Panc1 (cell line): ENCODE results near the gene TCEAL1. TPM values are rescaled to one million over a fixed set of nuclear protein-coding genes. Genes with fewer than 3 reads are reported as not detected.

ENCODE experiments used
- ATAC-seq: fragments of 200-7000 bp; cut with Tn5 transposase; 2 replicates; pipeline ENCODE4 v1.9.1; 2020; ENCODE audit warnings: mild to moderate bottlenecking, moderate library complexity
- BruUV-seq: library from RNA; stranded (reverse); fragments of 400-500 nt; replicated peaks from 2 replicates; lab custom pipeline; 2021; lab: Mats Ljungman, UMichigan
- CTCF ChIA-PET: fragments of 300-600 bp; sonication (Branson Sonifier 250); formaldehyde crosslinking; loops from one replicate; lab custom pipeline; 2022; ENCODE audit warnings: antibody characterized with exemption; lab: Charles Lee
- POLR2A ChIA-PET: fragments of 300-600 bp; sonication (Branson Sonifier 250); formaldehyde crosslinking; loops from one replicate; lab custom pipeline; 2022; ENCODE audit warnings: antibody characterized with exemption; lab: Charles Lee
- DNase-seq: peaks from one replicate; pipeline ENCODE4 v3.0.0-alpha.2; 2010; ENCODE audit warnings: low read depth, low spot score
- H3K27ac ChIP-seq: 2 replicates; pipeline ENCODE4 v1.5.1; 2011; ENCODE audit warnings: mild to moderate bottlenecking, low read length, inconsistent platforms
- H3K27me3 ChIP-seq: fragments of 200-500 bp; sonication (Bioruptor generic); 2 replicates; pipeline ENCODE4 v1.6.0; 2014; ENCODE audit warnings: low read length, inconsistent platforms; ENCODE audit not compliant: control insufficient read depth, insufficient read depth
- H3K36me3 ChIP-seq: fragments of 200-500 bp; sonication (Bioruptor generic); 2 replicates; pipeline ENCODE4 v1.5.1; 2014; ENCODE audit warnings: inconsistent platforms, mild to moderate bottlenecking, low read length, moderate library complexity; ENCODE audit not compliant: control insufficient read depth, insufficient read depth
- H3K4me1 ChIP-seq: 2 replicates; pipeline ENCODE4 v1.5.1; 2011; ENCODE audit warnings: inconsistent platforms, mild to moderate bottlenecking, low read length, moderate library complexity; ENCODE audit not compliant: control insufficient read depth, insufficient read depth
- H3K4me3 ChIP-seq, 2 experiments: 2 replicates each; pipeline ENCODE4 v1.5.1; 2011 to 2012; ENCODE audit warnings: low read depth in 2 of 2, low read length in 2 of 2, mild to moderate bottlenecking in 2 of 2, inconsistent platforms in 1 of 2, moderate library complexity in 1 of 2
- H3K9me3 ChIP-seq: fragments of 200-500 bp; sonication (Bioruptor generic); 2 replicates; pipeline ENCODE4 v1.5.1; 2014; ENCODE audit warnings: low read depth, mild to moderate bottlenecking, inconsistent platforms, low read length, moderate library complexity; ENCODE audit not compliant: control insufficient read depth, insufficient read depth
- CTCF ChIP-seq: fragments of 450-650 bp; IDR thresholded peaks from 2 replicates; pipeline ENCODE4 v1.5.1; 2017; ENCODE audit warnings: mild to moderate bottlenecking
- POLR2AphosphoS5 ChIP-seq: IDR thresholded peaks from 2 replicates; pipeline ENCODE4 v1.6.1; 2012; ENCODE audit warnings: mild to moderate bottlenecking, low read depth, low read length, moderate library complexity
- SIN3A ChIP-seq: IDR thresholded peaks from 2 replicates; pipeline ENCODE4 v1.6.1; 2012; ENCODE audit warnings: low read depth, mild to moderate bottlenecking, low read length, moderate library complexity, borderline replicate concordance; ENCODE audit not compliant: insufficient read depth
- TCF7L2 ChIP-seq: IDR thresholded peaks from 2 replicates; pipeline ENCODE4 v1.6.1; 2011; ENCODE audit warnings: mild to moderate bottlenecking, low read depth, low read length, inconsistent platforms
- in situ Hi-C: cut with HindIII; loops from 2 replicates; pipeline ENCODE4 v1.10.0; 2016; ENCODE audit warnings: low sequenced_read_pairs, low pct_unique_long_range_greater_than_20kb
- intact Hi-C: fragments of 100-400 bp; cut with micrococcal nuclease; formaldehyde crosslinking; loops from one replicate; pipeline ENCODE4 v1.10.0; 2022; ENCODE audit not compliant: unreplicated experiment
- total RNA-seq: library from RNA; stranded (reverse); gene quantifications from one replicate; pipeline ENCODE4 v1.2.1, GENCODE V29; 2021; ENCODE audit not compliant: unreplicated experiment
- TF ChIP-seq, protein P1 (sequence below), 2 experiments: IDR thresholded peaks; 2 replicates each; pipeline ENCODE4 v1.6.1; 2011 to 2012; ENCODE audit warnings: low read depth in 2 of 2, control low read depth in 1 of 2, low read length in 1 of 2, mild to moderate bottlenecking in 1 of 2, moderate library complexity in 1 of 2; ENCODE audit not compliant: insufficient read depth in 1 of 2

The TCEAL1 gene
- total RNA-seq, 1 experiment from 2014 or later = 31.7 TPM

GRCh38 chrX:103626855-103627254 is 1.9 kb upstream of the TCEAL1 start:
- intact Hi-C loops (no loop called here), in situ Hi-C loops (no loop called here)
- no peak overlapping the region for H3K4me3 ChIP-seq
- TF ChIP-seq, protein P1, sequence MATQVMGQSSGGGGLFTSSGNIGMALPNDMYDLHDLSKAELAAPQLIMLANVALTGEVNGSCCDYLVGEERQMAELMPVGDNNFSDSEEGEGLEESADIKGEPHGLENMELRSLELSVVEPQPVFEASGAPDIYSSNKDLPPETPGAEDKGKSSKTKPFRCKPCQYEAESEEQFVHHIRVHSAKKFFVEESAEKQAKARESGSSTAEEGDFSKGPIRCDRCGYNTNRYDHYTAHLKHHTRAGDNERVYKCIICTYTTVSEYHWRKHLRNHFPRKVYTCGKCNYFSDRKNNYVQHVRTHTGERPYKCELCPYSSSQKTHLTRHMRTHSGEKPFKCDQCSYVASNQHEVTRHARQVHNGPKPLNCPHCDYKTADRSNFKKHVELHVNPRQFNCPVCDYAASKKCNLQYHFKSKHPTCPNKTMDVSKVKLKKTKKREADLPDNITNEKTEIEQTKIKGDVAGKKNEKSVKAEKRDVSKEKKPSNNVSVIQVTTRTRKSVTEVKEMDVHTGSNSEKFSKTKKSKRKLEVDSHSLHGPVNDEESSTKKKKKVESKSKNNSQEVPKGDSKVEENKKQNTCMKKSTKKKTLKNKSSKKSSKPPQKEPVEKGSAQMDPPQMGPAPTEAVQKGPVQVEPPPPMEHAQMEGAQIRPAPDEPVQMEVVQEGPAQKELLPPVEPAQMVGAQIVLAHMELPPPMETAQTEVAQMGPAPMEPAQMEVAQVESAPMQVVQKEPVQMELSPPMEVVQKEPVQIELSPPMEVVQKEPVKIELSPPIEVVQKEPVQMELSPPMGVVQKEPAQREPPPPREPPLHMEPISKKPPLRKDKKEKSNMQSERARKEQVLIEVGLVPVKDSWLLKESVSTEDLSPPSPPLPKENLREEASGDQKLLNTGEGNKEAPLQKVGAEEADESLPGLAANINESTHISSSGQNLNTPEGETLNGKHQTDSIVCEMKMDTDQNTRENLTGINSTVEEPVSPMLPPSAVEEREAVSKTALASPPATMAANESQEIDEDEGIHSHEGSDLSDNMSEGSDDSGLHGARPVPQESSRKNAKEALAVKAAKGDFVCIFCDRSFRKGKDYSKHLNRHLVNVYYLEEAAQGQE (IDR thresholded peaks at IDR 0.05; ENCODE audit: insufficient read depth in 1 of 2, low read depth in 2 of 2, low read length in 1 of 2) = no peak
- TF ChIP-seq POLR2AphosphoS5 (no peak), TCF7L2 (no peak), SIN3A (no peak), CTCF (no peak)
- H3K4me1 ChIP-seq = peaks cover 16% of the 10 kb centered on the region; the same call in 1 of the 2 replicates
- H3K27me3 ChIP-seq = no peaks in the 10 kb centered on the region
- no peak overlapping the region; the same call in 1 of the 2 replicates for H3K27ac ChIP-seq
- H3K9me3 ChIP-seq = no peaks in the 10 kb centered on the region
- ATAC-seq (no peak), DNase-seq (no peak)
- ChIA-PET CTCF (no interaction called here), POLR2A (no interaction called here)
- no peaks in the 10 kb centered on the region for H3K36me3 ChIP-seq
- BruUV-seq = no TSS peak

GRCh38 chrX:103629318-103630170 is 769 bp downstream of the TCEAL1 start:
- TF ChIP-seq TCF7L2 (no peak), SIN3A (peak; percentile 77; the same call in 1 of the 2 replicates), CTCF (peak; percentile 90)
- TF ChIP-seq, protein P1 (IDR thresholded peaks at IDR 0.05; ENCODE audit: insufficient read depth in 1 of 2, low read depth in 2 of 2, low read length in 1 of 2) = no peak
- Histone ChIP-seq H3K36me3 (no peaks in the 10 kb centered on the region), H3K27me3 (no peaks in the 10 kb centered on the region), H3K4me1 (peaks cover 9% of the 10 kb centered on the region; the same call in 1 of the 2 replicates), H3K27ac (peak overlapping the region; percentile 97), H3K4me3 (peak overlapping the region; percentile 80 to 96), H3K9me3 (no peaks in the 10 kb centered on the region)
- ChIA-PET CTCF (interaction anchor here (0.7 to 1.7 kb wide), 6 partner anchors 10 to 96 kb away, joined by 3 to 8 read pairs (median 3); partner anchors contain the start of gene MORF4L2), POLR2A (interaction anchor here (0.6 kb wide), 1 partner anchor 100 kb away, joined by 3 read pairs; no protein-coding TSS in a partner anchor)
- peak; percentile 58 for DNase-seq
- no TSS peak for BruUV-seq
- ATAC-seq = peak; percentile 89
- in situ Hi-C loops (no loop called here), intact Hi-C loops (loop anchor here (2.0 kb wide), 1 partner anchor 95 kb away; no protein-coding TSS in a partner anchor)
